ENCODE measurements around the gene TMEM255A.
"Not testable (repeated sequence)": the region's sequence is repeated elsewhere in the genome, so short reads cannot be mapped to it uniquely, and the experiment has no call there.

The TMEM255A gene

GRCh38 chrX:120310861-120311726 is at the start of gene TMEM255A:
Gene TMEM255A, minus strand, starts transcription at chrX:120311461. Its CDS starts 152 bp downstream, at chrX:120311309.
- DNase-seq: no peak

GRCh38 chrX:120358737-120359456 is 47.6 kb upstream of the TMEM255A start:
- DNase-seq: no peak

GRCh38 chrX:120357186-120357585 is 45.9 kb upstream of the TMEM255A start:
- no peak for DNase-seq

GRCh38 chrX:120356084-120356483 is 44.8 kb upstream of the TMEM255A start:
- no peak for DNase-seq

GRCh38 chrX:120350450-120351138 is 39.3 kb upstream of the TMEM255A start:
- DNase-seq: no peak

- DNase-seq: not testable (repeated sequence)
These were observed 33.3 kb upstream of the TMEM255A start for GRCh38 chrX:120344566-120344965.

GRCh38 chrX:120336899-120337298 is 25.6 kb upstream of the TMEM255A start:
- no peak for DNase-seq

- DNase-seq: no peak
These were observed 24.0 kb upstream of the TMEM255A start for GRCh38 chrX:120335289-120335688.

GRCh38 chrX:120334603-120335002 is 23.3 kb upstream of the TMEM255A start:
- DNase-seq: no peak

GRCh38 chrX:120334151-120334550 is 22.9 kb upstream of the TMEM255A start:
- no peak for DNase-seq

GRCh38 chrX:120332394-120332793 is 21.1 kb upstream of the TMEM255A start:
- DNase-seq: no peak

- DNase-seq: no peak
These were observed 19.9 kb upstream of the TMEM255A start for GRCh38 chrX:120331116-120331515.

GRCh38 chrX:120321520-120322281 is 10.4 kb upstream of the TMEM255A start:
- DNase-seq: no peak

- DNase-seq: no peak
These were observed 7.2 kb upstream of the TMEM255A start for GRCh38 chrX:120318411-120318810.

GRCh38 chrX:120316587-120317283 is 5.5 kb upstream of the TMEM255A start:
- DNase-seq: no peak

- no peak for DNase-seq
These were observed 4.5 kb upstream of the TMEM255A start for GRCh38 chrX:120315776-120316175.

GRCh38 chrX:120311727-120312063 is 434 bp upstream of the TMEM255A start:
- DNase-seq: peak; percentile 46

GRCh38 chrX:120309873-120310705 is 1.2 kb downstream of the TMEM255A start:
- DNase-seq: no peak

GRCh38 chrX:120308959-120309872 is 2.0 kb downstream of the TMEM255A start:
- DNase-seq: peak; percentile 54

GRCh38 chrX:120308558-120308957 is 2.7 kb downstream of the TMEM255A start:
- no peak for DNase-seq
